Esophagus muscularis mucosa (tissue), 4 donors: ENCODE measurements around the gene ERLEC1. TPM values are rescaled to one million over a fixed set of nuclear protein-coding genes. Genes with fewer than 3 reads are reported as not detected.

ENCODE experiments used
- DNase-seq: peaks from one replicate; pipeline ENCODE4 v3.0.0-alpha.2; 2017; ENCODE audit errors: extremely low spot score
- H3K27ac ChIP-seq, 4 donors: fragments of 200-600 bp; sonication (generic); replicated peaks in 1 of 4; 1 replicate in 3 of 4; 2 replicates in 1 of 4; pipeline ENCODE4 v1.5.1; 2016 to 2019; ENCODE audit warnings: mild to moderate bottlenecking in 1 of 4
- H3K27me3 ChIP-seq, 4 donors: fragments of 200-600 bp; sonication (generic); one replicate each; pipeline versions ENCODE4 v1.5.1 to v1.6.0; 2016 to 2019
- H3K36me3 ChIP-seq, 4 donors: fragments of 200-600 bp; sonication (generic); one replicate each; pipeline ENCODE4 v1.5.1; 2016 to 2019
- H3K4me1 ChIP-seq, 4 donors: fragments of 200-600 bp; sonication (generic); one replicate each; pipeline ENCODE4 v1.5.1; 2016 to 2019
- H3K4me3 ChIP-seq, 4 donors: fragments of 200-600 bp; sonication (generic); 1 replicate in 2 of 4; 2 replicates in 2 of 4; pipeline ENCODE4 v1.5.1; 2016 to 2019; ENCODE audit warnings: mild to moderate bottlenecking in 4 of 4, moderate library complexity in 1 of 4
- H3K9me3 ChIP-seq, 4 donors: fragments of 200-600 bp; sonication (generic); 1 replicate in 3 of 4; 2 replicates in 1 of 4; pipeline ENCODE4 v1.5.1; 2016 to 2019
- EP300 ChIP-seq: sonication (generic); formaldehyde crosslinking; IDR thresholded peaks from one replicate; pipeline ENCODE4 v1.6.1; 2017; ENCODE audit warnings: antibody characterized with exemption
- POLR2A ChIP-seq: fragments of 450-650 bp; IDR thresholded peaks from one replicate; pipeline ENCODE4 v1.6.1; 2017; ENCODE audit warnings: antibody characterized with exemption, moderate library complexity, mild to moderate bottlenecking, low read depth
- POLR2AphosphoS5 ChIP-seq, 2 donors: sonication (generic); formaldehyde crosslinking; IDR thresholded peaks; one replicate each; pipeline ENCODE4 v1.6.1; 2017; ENCODE audit warnings: antibody characterized with exemption in 2 of 2
- WGBS: methylation state at CpG from one replicate; pipeline ENCODE4 v1.1.5; 2018; 5-methylcytosine and 5-hydroxymethylcytosine counted together
- intact Hi-C: fragments of 100-400 bp; cut with DNase I; formaldehyde crosslinking; loops from one replicate; pipeline ENCODE4 v1.15.1; 2023
- total RNA-seq, 4 donors: library from RNA; depleted of rRNA; stranded (reverse); fragments of >200 nt; gene quantifications; one replicate each; pipeline versions ENCODE4 v1.1.0 to v1.2.1, GENCODE V29; 2016
- TF ChIP-seq, protein P1 (sequence below), 3 experiments: fragments of 200-600 bp in 2 of 3; fragments of 450-650 bp in 1 of 3; sonication (generic) in 2 of 3; IDR thresholded peaks; one replicate each; pipeline ENCODE4 v1.5.1; 2017 to 2019; ENCODE audit warnings: antibody characterized with exemption in 3 of 3, mild to moderate bottlenecking in 2 of 3, moderate library complexity in 1 of 3

Gene ERLEC1
- total RNA-seq, 4 donors from 2014 or later, result 54.8 to 81.9 (median 61.1) TPM

- H3K36me3 ChIP-seq, result peaks cover 4 to 15% (median 8%) of the 10 kb centered on the region in 4 donors
- H3K4me3 ChIP-seq, result no peak overlapping the region
- H3K27me3 ChIP-seq, result no peaks in the 10 kb centered on the region
- no peaks in the 10 kb centered on the region for H3K9me3 ChIP-seq
- 80% methylated on average over 2 of the region's 2 CpGs for WGBS
- intact Hi-C loops, result no loop called here
- no peak for TF ChIP-seq POLR2A
- no peak for TF ChIP-seq EP300
- TF ChIP-seq, protein P1, sequence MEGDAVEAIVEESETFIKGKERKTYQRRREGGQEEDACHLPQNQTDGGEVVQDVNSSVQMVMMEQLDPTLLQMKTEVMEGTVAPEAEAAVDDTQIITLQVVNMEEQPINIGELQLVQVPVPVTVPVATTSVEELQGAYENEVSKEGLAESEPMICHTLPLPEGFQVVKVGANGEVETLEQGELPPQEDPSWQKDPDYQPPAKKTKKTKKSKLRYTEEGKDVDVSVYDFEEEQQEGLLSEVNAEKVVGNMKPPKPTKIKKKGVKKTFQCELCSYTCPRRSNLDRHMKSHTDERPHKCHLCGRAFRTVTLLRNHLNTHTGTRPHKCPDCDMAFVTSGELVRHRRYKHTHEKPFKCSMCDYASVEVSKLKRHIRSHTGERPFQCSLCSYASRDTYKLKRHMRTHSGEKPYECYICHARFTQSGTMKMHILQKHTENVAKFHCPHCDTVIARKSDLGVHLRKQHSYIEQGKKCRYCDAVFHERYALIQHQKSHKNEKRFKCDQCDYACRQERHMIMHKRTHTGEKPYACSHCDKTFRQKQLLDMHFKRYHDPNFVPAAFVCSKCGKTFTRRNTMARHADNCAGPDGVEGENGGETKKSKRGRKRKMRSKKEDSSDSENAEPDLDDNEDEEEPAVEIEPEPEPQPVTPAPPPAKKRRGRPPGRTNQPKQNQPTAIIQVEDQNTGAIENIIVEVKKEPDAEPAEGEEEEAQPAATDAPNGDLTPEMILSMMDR (IDR thresholded peaks at IDR 0.05), result no peak
- TF ChIP-seq POLR2AphosphoS5 (IDR thresholded peaks at IDR 0.05), result no peak
- no peak overlapping the region for H3K27ac ChIP-seq
- DNase-seq, result no peak
- peaks cover 0 to 8% (median 0%) of the 10 kb centered on the region in 4 donors for H3K4me1 ChIP-seq
Observed at GRCh38 chr2:53744395-53745065, 42.3 kb upstream of the ERLEC1 start.

DNA sequence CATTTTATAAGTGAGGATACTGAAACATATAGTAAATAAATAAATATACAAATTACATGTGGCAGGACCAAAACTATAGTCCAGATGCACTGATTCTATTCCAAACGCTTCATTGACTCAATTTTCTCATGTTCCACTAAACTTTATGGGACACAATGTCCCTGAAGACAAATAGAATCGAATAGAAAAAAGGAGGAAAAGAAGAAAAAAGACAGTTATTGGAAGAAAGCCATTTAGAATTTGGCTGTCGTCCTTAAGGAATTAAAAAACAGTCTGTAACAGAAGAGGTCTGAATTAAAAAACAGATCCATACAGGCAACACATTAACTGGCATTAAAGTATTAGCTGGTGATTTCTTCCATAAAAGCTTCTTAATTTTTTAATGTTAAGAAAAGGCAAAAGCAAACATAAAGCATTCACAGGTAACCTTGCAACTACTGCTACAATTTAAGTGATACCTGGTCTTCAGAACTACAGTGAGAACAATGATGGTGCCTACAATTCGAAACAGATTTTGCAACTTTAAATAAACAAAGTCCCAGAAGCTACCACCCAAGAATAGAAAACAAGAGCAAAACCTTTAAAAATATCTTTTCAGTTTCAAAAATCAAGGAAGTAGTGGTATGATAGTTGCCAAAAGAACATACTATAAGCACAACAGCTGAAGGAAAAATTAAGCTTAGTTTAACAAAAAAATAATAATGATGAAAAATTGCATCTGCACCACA lies 36.6 kb upstream of the ERLEC1 start:
- H3K27me3 ChIP-seq, result no peaks in the 10 kb centered on the region
- peaks cover 0 to 11% (median 0%) of the 10 kb centered on the region in 4 donors for H3K4me1 ChIP-seq
- H3K36me3 ChIP-seq, result peaks cover 4 to 18% (median 8%) of the 10 kb centered on the region in 4 donors
- no peaks in the 10 kb centered on the region for H3K9me3 ChIP-seq
- 74% methylated on average over 4 of the region's 4 CpGs for WGBS
- TF ChIP-seq EP300, result no peak
- TF ChIP-seq, protein P1 (IDR thresholded peaks at IDR 0.05), result no peak
- no peak for TF ChIP-seq POLR2AphosphoS5 (IDR thresholded peaks at IDR 0.05)
- TF ChIP-seq POLR2A, result no peak
- no peak for DNase-seq
- H3K4me3 ChIP-seq, result no peak overlapping the region
- no peak overlapping the region for H3K27ac ChIP-seq
- intact Hi-C loops, result no loop called here

- peaks cover 0 to 11% (median 0%) of the 10 kb centered on the region in 4 donors for H3K4me1 ChIP-seq
- H3K4me3 ChIP-seq, result no peak overlapping the region
- 71% methylated on average over 1 of the region's 1 CpG for WGBS
- H3K27me3 ChIP-seq, result no peaks in the 10 kb centered on the region
- intact Hi-C loops, result no loop called here
- H3K27ac ChIP-seq, result no peak overlapping the region
- H3K9me3 ChIP-seq, result no peaks in the 10 kb centered on the region
- TF ChIP-seq POLR2A (no peak), EP300 (no peak), POLR2AphosphoS5 (IDR thresholded peaks at IDR 0.05) (no peak)
- TF ChIP-seq, protein P1 (IDR thresholded peaks at IDR 0.05), result no peak
- peaks cover 8 to 29% (median 15%) of the 10 kb centered on the region in 4 donors for H3K36me3 ChIP-seq
- no peak for DNase-seq
Observed at GRCh38 chr2:53751728-53752127, 35.1 kb upstream of the ERLEC1 start.

- TF ChIP-seq POLR2AphosphoS5 (IDR thresholded peaks at IDR 0.05) (no peak), EP300 (no peak), POLR2A (no peak)
- TF ChIP-seq, protein P1 (IDR thresholded peaks at IDR 0.05), result no peak
- 98% methylated on average over 4 of the region's 4 CpGs for WGBS
- Histone ChIP-seq H3K27me3 (no peaks in the 10 kb centered on the region), H3K36me3 (peaks cover 5 to 31% (median 18%) of the 10 kb centered on the region in 4 donors), H3K4me1 (peaks cover 0 to 11% (median 0%) of the 10 kb centered on the region in 4 donors), H3K9me3 (no peaks in the 10 kb centered on the region), H3K4me3 (no peak overlapping the region), H3K27ac (no peak overlapping the region)
- intact Hi-C loops, result no loop called here
- no peak for DNase-seq
Observed at GRCh38 chr2:53752385-53752784, 34.5 kb upstream of the ERLEC1 start.
